ENCODE data around the gene ANKRD2.

ANKRD2 gene

DNA sequence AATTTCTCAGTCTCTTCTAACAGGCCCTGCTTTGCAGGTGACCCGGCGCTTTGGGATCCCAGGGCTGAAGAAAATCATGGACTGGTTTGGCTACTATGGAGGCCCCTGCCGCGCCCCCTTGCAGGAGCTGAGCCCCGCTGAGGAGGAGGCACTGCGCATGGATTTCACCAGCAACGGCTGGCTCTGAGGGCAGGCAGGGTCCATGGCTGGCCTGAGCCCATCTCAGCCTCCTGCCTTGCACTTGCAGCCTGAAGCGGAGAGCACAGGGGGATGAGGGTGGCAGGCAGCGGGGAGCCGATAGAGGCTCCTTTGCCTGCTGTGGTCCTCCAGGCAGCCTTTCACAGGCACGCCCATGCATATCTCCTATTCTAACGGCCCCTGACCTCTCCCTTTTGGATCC lies 38.9 kb downstream of the ANKRD2 start:
- no peak for TF ChIP-seq SPI1 (IDR thresholded peaks at IDR 0.05; ENCODE audit: low read depth, low read length)
- no peak for TF ChIP-seq POU2F2 (IDR thresholded peaks at IDR 0.05; ENCODE audit: low read depth, low read length)
- TF ChIP-seq POLR2AphosphoS5 (IDR thresholded peaks at IDR 0.05; ENCODE audit: low read depth, low read length), result no peak
- TF ChIP-seq PAX5 (IDR thresholded peaks at IDR 0.05; ENCODE audit: insufficient read depth, low read length, severe bottlenecking), result no peak
- FAIRE-seq, result no peak

DNA sequence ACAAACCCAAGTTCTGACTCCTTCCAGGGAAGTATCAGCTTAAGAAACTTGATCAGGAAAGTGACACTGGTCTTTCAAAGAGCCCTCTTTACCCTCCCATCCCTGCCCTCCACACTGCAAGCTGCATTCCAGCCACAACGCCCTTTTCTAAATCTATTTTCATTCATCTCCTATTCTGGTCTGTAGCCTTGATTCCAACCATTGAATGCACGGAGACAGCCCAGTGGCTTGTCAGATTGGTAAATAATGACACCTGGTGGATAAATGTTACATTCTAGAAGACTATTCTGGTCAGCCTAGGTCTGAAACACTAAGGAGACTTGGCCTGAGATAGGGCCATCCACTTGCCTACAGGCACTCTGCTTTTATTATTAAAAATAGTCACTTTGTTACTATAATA lies 39.8 kb downstream of the ANKRD2 start:
- no peak for TF ChIP-seq POLR2AphosphoS5 (IDR thresholded peaks at IDR 0.05; ENCODE audit: low read depth, low read length)
- TF ChIP-seq PAX5 (IDR thresholded peaks at IDR 0.05; ENCODE audit: insufficient read depth, low read length, severe bottlenecking), result no peak
- no peak for TF ChIP-seq TAF1 (IDR thresholded peaks at IDR 0.05; ENCODE audit: low read depth, low read length)
- TF ChIP-seq POLR2A (IDR thresholded peaks at IDR 0.05; ENCODE audit: low read depth, low read length), result no peak
- no peak for TF ChIP-seq SPI1 (IDR thresholded peaks at IDR 0.05; ENCODE audit: low read depth, low read length)
- no peak for TF ChIP-seq POU2F2 (IDR thresholded peaks at IDR 0.05; ENCODE audit: low read depth, low read length)
- no peak for DNase-seq (ENCODE audit: insufficient read length, low spot score)
- FAIRE-seq, result no peak

More for the DNA sequence above, 38.9 kb downstream of the ANKRD2 start:
- no peak for DNase-seq (ENCODE audit: insufficient read length, low spot score)

DNA sequence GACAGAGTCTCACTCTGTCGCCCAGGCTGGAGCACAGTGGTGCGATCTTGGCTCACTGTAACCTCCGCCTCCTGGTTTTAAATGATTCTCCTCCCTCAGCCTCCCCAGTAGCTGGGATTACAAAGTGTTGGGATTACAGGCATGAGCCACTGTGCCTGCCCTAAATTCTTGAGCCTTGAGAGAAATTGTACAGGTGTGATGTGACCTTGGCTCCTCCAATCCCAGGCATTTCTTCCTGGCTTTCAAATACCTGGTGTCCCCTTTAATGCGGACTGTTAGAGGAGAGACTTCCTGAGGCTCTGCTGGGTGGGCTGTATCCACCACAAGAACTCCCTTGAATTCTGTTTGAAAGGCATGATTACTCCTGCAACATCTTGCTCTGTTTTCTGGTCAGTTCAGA lies 45.7 kb downstream of the ANKRD2 start:
- no peak for FAIRE-seq
- TF ChIP-seq SPI1 (IDR thresholded peaks at IDR 0.05; ENCODE audit: low read depth, low read length), result no peak
- TF ChIP-seq POLR2A (IDR thresholded peaks at IDR 0.05; ENCODE audit: low read depth, low read length), result no peak
- no peak for TF ChIP-seq PAX5 (IDR thresholded peaks at IDR 0.05; ENCODE audit: insufficient read depth, low read length, severe bottlenecking)
- TF ChIP-seq TAF1 (IDR thresholded peaks at IDR 0.05; ENCODE audit: low read depth, low read length), result no peak
- no peak for TF ChIP-seq POU2F2 (IDR thresholded peaks at IDR 0.05; ENCODE audit: low read depth, low read length)
- DNase-seq (ENCODE audit: insufficient read length, low spot score), result no peak

DNA sequence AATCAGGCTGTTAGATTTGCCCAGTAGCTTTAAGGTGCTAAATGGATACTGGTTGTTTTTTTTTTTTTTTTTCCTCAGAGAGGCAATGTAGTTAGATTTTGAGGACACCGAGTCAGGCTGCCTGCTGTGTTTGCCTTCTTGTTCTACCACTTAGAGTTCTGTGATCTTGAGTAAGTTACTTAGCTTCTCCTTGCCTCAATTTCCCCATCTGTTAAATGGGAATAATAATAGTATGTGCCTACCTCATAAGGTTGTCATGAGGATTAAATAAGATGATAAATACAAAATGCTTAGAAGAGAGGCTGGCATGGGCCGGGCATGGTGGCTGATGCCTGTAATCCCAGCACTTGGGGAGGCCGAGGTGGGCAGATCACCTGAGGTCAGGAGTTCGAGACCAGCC lies 46.2 kb downstream of the ANKRD2 start:
- DNase-seq (ENCODE audit: insufficient read length, low spot score), result no peak
- TF ChIP-seq POLR2A (IDR thresholded peaks at IDR 0.05; ENCODE audit: low read depth, low read length) (no peak), POLR2AphosphoS5 (IDR thresholded peaks at IDR 0.05; ENCODE audit: low read depth, low read length) (no peak), POU2F2 (IDR thresholded peaks at IDR 0.05; ENCODE audit: low read depth, low read length) (no peak), PAX5 (IDR thresholded peaks at IDR 0.05; ENCODE audit: insufficient read depth, low read length, severe bottlenecking) (no peak), SPI1 (IDR thresholded peaks at IDR 0.05; ENCODE audit: low read depth, low read length) (no peak), TAF1 (IDR thresholded peaks at IDR 0.05; ENCODE audit: low read depth, low read length) (no peak)
- FAIRE-seq, result no peak

DNA sequence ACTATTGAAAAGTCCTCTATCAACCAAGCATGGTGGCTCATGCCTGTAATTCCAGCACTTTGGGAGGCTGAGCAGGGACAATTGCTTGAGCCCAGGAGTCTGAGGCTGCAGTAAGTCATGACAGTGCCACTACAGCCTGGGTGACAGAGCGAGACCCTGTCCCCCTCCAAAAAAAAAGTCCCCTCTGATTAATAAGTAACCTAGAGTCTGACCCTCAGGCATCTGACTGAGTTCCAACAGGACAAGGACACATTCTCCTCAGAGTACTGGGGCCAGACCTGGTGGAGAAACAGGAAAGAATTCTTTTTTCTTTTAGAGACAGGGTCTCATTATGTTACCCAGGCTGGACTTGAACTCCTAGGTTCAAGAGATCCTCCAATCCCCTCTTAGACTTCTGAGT lies 50.7 kb downstream of the ANKRD2 start:
- FAIRE-seq (no peak), DNase-seq (ENCODE audit: insufficient read length, low spot score) (no peak)
- TF ChIP-seq POLR2A (IDR thresholded peaks at IDR 0.05; ENCODE audit: low read depth, low read length) (no peak), PAX5 (IDR thresholded peaks at IDR 0.05; ENCODE audit: insufficient read depth, low read length, severe bottlenecking) (no peak)

DNA sequence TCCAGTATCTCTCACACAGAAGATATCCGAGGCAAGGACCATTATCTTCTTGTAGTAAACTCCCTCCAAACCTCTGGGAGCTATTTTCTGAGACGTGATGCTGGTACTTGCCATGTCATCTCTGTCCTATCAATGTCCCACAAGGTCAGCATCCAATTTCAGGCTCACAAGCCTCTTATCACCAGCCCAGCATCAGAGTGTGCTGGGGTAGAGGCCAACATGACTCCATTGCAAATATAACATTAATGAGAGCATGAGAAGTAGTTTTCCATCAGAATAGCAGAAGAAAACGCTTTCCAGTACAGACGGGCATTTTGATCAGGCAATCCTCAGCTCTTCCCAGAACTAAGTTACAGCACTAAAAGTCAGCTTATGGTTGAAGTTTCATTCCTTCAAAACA lies 55.2 kb downstream of the ANKRD2 start:
- TF ChIP-seq POU2F2 (IDR thresholded peaks at IDR 0.05; ENCODE audit: low read depth, low read length), result no peak
- TF ChIP-seq SPI1 (IDR thresholded peaks at IDR 0.05; ENCODE audit: low read depth, low read length), result no peak
- no peak for TF ChIP-seq POLR2AphosphoS5 (IDR thresholded peaks at IDR 0.05; ENCODE audit: low read depth, low read length)
- TF ChIP-seq TAF1 (IDR thresholded peaks at IDR 0.05; ENCODE audit: low read depth, low read length), result no peak
- TF ChIP-seq POLR2A (IDR thresholded peaks at IDR 0.05; ENCODE audit: low read depth, low read length), result no peak
- no peak for TF ChIP-seq PAX5 (IDR thresholded peaks at IDR 0.05; ENCODE audit: insufficient read depth, low read length, severe bottlenecking)
- DNase-seq (ENCODE audit: insufficient read length, low spot score), result no peak
- FAIRE-seq, result no peak

DNA sequence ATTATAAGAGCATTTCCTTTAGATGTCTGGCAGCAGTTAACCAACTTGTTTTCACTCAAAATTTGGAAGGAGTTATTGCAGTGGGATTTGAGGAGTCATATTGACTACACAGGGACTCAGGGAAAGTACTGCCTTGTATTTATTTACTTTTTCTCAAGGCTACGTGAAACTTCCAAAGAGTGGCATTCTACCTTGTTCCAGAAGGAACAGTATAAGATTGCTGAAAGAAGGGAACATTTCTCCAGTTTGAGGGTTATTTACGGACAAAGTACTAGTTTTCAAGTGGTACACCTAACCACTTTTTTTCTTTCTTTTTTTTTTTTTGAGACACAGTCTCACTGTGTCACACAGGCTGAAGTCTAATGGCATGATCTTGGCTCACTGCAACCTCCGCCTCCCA lies 55.6 kb downstream of the ANKRD2 start:
- TF ChIP-seq POLR2AphosphoS5 (IDR thresholded peaks at IDR 0.05; ENCODE audit: low read depth, low read length), result no peak
- no peak for TF ChIP-seq POLR2A (IDR thresholded peaks at IDR 0.05; ENCODE audit: low read depth, low read length)
- no peak for TF ChIP-seq POU2F2 (IDR thresholded peaks at IDR 0.05; ENCODE audit: low read depth, low read length)
- no peak for TF ChIP-seq TAF1 (IDR thresholded peaks at IDR 0.05; ENCODE audit: low read depth, low read length)
- TF ChIP-seq SPI1 (IDR thresholded peaks at IDR 0.05; ENCODE audit: low read depth, low read length), result no peak
- TF ChIP-seq PAX5 (IDR thresholded peaks at IDR 0.05; ENCODE audit: insufficient read depth, low read length, severe bottlenecking), result no peak
- no peak for FAIRE-seq

DNA sequence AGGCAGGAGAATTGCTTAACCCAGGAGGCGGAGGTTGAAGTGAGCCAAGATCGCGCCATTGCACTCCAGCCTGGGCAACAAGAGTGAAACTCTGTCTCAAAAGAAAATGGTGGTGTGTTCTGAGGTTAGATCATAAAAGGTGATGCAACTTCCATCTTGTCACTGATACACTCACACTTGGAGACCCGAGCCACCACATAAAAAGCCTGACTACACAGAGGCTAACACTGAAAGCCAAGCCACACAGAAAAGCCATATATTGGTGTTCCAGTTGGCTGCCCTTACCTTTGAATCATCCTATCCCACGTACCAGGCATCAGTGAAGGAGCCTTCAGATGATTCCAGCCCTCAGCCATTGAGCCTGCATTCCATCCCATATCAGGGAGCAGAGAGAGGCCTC lies 56.7 kb downstream of the ANKRD2 start:
- FAIRE-seq (no peak), DNase-seq (ENCODE audit: insufficient read length, low spot score) (no peak)
- TF ChIP-seq POLR2AphosphoS5 (IDR thresholded peaks at IDR 0.05; ENCODE audit: low read depth, low read length) (no peak), POLR2A (IDR thresholded peaks at IDR 0.05; ENCODE audit: low read depth, low read length) (no peak), SPI1 (IDR thresholded peaks at IDR 0.05; ENCODE audit: low read depth, low read length) (no peak), TAF1 (IDR thresholded peaks at IDR 0.05; ENCODE audit: low read depth, low read length) (no peak), PAX5 (IDR thresholded peaks at IDR 0.05; ENCODE audit: insufficient read depth, low read length, severe bottlenecking) (no peak), POU2F2 (IDR thresholded peaks at IDR 0.05; ENCODE audit: low read depth, low read length) (no peak)

More for the DNA sequence above, 55.6 kb downstream of the ANKRD2 start:
- no peak for DNase-seq (ENCODE audit: insufficient read length, low spot score)

DNA sequence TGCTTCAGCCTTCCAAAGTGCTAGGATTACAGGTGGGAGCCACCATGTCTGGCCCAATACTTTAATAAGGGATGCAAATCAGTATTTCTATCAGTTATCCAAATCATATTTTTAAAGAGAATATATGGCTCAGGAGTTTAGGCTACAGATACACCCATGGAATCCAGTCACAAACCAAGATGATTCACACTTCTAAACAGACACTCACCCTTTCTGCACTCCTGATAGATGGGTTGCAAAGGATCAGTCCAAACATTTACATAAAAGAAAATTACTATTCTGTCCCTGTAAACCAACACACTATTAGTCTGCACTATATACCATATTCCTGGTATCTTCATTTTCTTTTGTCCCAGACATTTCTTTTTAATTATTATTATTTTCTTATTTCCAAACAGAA lies 58.5 kb downstream of the ANKRD2 start:
- TF ChIP-seq SPI1 (IDR thresholded peaks at IDR 0.05; ENCODE audit: low read depth, low read length) (no peak), TAF1 (IDR thresholded peaks at IDR 0.05; ENCODE audit: low read depth, low read length) (no peak), POLR2AphosphoS5 (IDR thresholded peaks at IDR 0.05; ENCODE audit: low read depth, low read length) (no peak), PAX5 (IDR thresholded peaks at IDR 0.05; ENCODE audit: insufficient read depth, low read length, severe bottlenecking) (no peak)
- DNase-seq (ENCODE audit: insufficient read length, low spot score) (no peak), FAIRE-seq (no peak)

DNA sequence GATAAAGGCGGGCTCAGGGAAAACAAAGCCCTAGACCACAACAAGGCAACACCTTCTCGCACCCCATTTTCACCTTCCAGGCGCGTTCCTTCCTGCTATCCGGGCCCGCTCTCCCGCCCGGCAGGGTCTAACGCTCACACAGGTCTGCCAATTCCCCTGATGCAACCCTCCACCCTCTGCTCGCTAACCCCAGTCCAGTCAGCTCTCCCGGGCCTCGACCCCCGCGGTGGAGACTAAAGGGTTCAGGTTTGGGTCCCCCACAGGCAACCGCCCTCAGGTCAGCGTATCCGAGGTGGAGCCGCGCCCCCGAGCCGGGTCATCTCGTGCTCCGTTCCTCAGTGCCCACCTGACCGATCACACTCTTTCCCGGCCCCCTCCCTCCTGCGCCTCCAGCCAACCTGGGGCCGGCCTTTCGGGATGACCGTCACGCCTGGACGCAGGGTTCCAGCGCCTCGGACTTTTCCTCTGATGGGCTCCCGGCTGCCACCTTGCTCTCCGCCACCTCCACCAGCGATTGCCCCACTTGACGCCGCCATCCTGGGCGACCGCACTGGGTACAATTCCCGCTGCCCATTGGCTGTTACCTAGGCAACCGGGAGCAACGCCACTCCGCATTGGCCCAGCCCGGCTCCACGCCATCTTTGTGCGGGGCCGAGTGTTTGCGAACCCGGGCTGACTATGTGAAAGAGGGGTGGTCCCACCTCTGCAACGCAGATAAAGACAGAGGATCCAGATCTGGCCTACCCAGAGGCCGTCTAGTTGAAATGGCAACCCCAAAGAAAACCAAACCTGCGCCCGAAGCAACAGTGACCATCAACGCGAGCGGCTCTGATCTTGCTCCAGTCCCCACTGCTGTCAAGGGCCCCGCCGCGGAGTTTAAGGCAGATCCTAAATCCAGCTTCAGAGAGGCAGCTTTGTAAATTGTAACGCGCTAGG lies 60.6 kb downstream of the ANKRD2 start, which contains the start of gene MORN4:
MORN4 (minus strand) TSS at position 552 of the 936 bp plus-strand sequence. CDS start 13,847 bp downstream, outside the sequence.
- peak; percentile 51; the same call in 1 of the 2 replicates for TF ChIP-seq TAF1 (IDR thresholded peaks at IDR 0.05; ENCODE audit: low read depth, low read length)
- no peak for TF ChIP-seq POLR2AphosphoS5 (IDR thresholded peaks at IDR 0.05; ENCODE audit: low read depth, low read length)
- FAIRE-seq (peak; percentile 85), DNase-seq (ENCODE audit: insufficient read length, low spot score) (peak; percentile 88)
